Liver (tissue), 9 donors: ENCODE data around the gene CSNK1D. TPM values are rescaled to one million over a fixed set of nuclear protein-coding genes. Genes with fewer than 3 reads are reported as not detected.

ENCODE experiments used
- DNase-seq: peaks from one replicate; pipeline ENCODE4 v3.0.0-alpha.2; 2017; ENCODE audit warnings: low spot score
- H3K27ac ChIP-seq, 2 donors: one replicate each; pipeline ENCODE4 v1.7.0; 2013; ENCODE audit warnings: inconsistent platforms in 2 of 2, low read length in 2 of 2, control low read depth in 1 of 2, low read depth in 1 of 2, mild to moderate bottlenecking in 1 of 2
- H3K27me3 ChIP-seq, 4 donors: one replicate each; pipeline versions ENCODE4 v1.6.1 to v1.7.0; 2013; ENCODE audit warnings: low read length in 3 of 4, inconsistent platforms in 1 of 4, mild to moderate bottlenecking in 1 of 4, moderate library complexity in 1 of 4; ENCODE audit not compliant: control insufficient read depth in 4 of 4, insufficient read depth in 4 of 4
- H3K36me3 ChIP-seq, 4 donors: one replicate each; pipeline versions ENCODE4 v1.6.1 to v1.7.0; 2013; ENCODE audit warnings: low read length in 3 of 4, mild to moderate bottlenecking in 3 of 4, low read depth in 1 of 4, moderate library complexity in 1 of 4; ENCODE audit not compliant: control insufficient read depth in 4 of 4, insufficient read depth in 3 of 4
- H3K4me1 ChIP-seq, 4 donors: one replicate each; pipeline versions ENCODE4 v1.6.1 to v1.7.0; 2013; ENCODE audit warnings: low read length in 3 of 4, mild to moderate bottlenecking in 3 of 4, moderate library complexity in 1 of 4; ENCODE audit not compliant: control insufficient read depth in 4 of 4, insufficient read depth in 4 of 4
- H3K4me3 ChIP-seq, 3 donors: one replicate each; pipeline versions ENCODE4 v1.6.1 to v1.7.0; 2013; ENCODE audit warnings: low read length in 3 of 3, control low read depth in 1 of 3, low read depth in 1 of 3, mild to moderate bottlenecking in 1 of 3
- H3K9ac ChIP-seq, 2 donors: one replicate each; pipeline ENCODE4 v1.7.0; 2013; ENCODE audit warnings: low read length in 2 of 2, mild to moderate bottlenecking in 2 of 2, moderate library complexity in 2 of 2, control low read depth in 1 of 2, low read depth in 1 of 2
- H3K9me3 ChIP-seq, 4 donors: one replicate each; pipeline versions ENCODE4 v1.6.1 to v1.7.0; 2013; ENCODE audit warnings: low read length in 3 of 4; ENCODE audit not compliant: control insufficient read depth in 4 of 4
- EGR1 ChIP-seq, 2 donors: IDR thresholded peaks; 2 replicates each; pipeline ENCODE4 v1.6.1; 2016 to 2018; ENCODE audit warnings: antibody characterized with exemption in 2 of 2, low read depth in 2 of 2
- FOXA1 ChIP-seq: IDR thresholded peaks from 2 replicates; pipeline ENCODE4 v1.6.1; 2016; ENCODE audit warnings: antibody characterized with exemption
- FOXA2 ChIP-seq: IDR thresholded peaks from 2 replicates; pipeline ENCODE4 v1.6.1; 2016; ENCODE audit warnings: antibody characterized with exemption
- GABPA ChIP-seq, 2 donors: IDR thresholded peaks in 1 of 2; conservative IDR thresholded peaks in 1 of 2; 2 replicates each; pipeline ENCODE4 v1.6.1; 2016; ENCODE audit warnings: antibody characterized with exemption in 2 of 2, mild to moderate bottlenecking in 1 of 2, moderate library complexity in 1 of 2
- HNF4A ChIP-seq, 2 donors: conservative IDR thresholded peaks; 2 replicates each; pipeline ENCODE4 v1.6.1; 2016; ENCODE audit warnings: antibody characterized with exemption in 2 of 2, mild to moderate bottlenecking in 2 of 2
- JUND ChIP-seq, 2 donors: IDR thresholded peaks; 2 replicates each; pipeline ENCODE4 v1.6.1; 2016; ENCODE audit warnings: antibody characterized with exemption in 2 of 2
- NR2F2 ChIP-seq: IDR thresholded peaks from 2 replicates; pipeline ENCODE4 v1.6.1; 2016; ENCODE audit warnings: antibody characterized with exemption
- RAD21 ChIP-seq, 2 donors: IDR thresholded peaks; 2 replicates each; pipeline ENCODE4 v1.6.1; 2016; ENCODE audit warnings: antibody characterized with exemption in 2 of 2, mild to moderate bottlenecking in 2 of 2
- REST ChIP-seq: IDR thresholded peaks from 2 replicates; pipeline ENCODE4 v1.6.1; 2016; ENCODE audit warnings: antibody characterized with exemption, mild to moderate bottlenecking
- RXRA ChIP-seq, 2 donors: IDR thresholded peaks; 2 replicates each; pipeline ENCODE4 v1.6.1; 2017 to 2018; ENCODE audit warnings: antibody characterized with exemption in 2 of 2, mild to moderate bottlenecking in 1 of 2
- SP1 ChIP-seq: IDR thresholded peaks from 2 replicates; pipeline ENCODE4 v1.6.1; 2018; ENCODE audit warnings: antibody characterized with exemption, mild to moderate bottlenecking
- TAF1 ChIP-seq: conservative IDR thresholded peaks from 2 replicates; pipeline ENCODE4 v1.6.1; 2016; ENCODE audit warnings: antibody characterized with exemption, mild to moderate bottlenecking
- YY1 ChIP-seq: IDR thresholded peaks from 2 replicates; pipeline ENCODE4 v1.6.1; 2016; ENCODE audit warnings: antibody characterized with exemption, mild to moderate bottlenecking
- WGBS: extraction: QIAGEN DNeasy Blood & Tissue Kit; methylation state at CpG from one replicate; pipeline ENCODE4 v1.1.7; 2013; 5-methylcytosine and 5-hydroxymethylcytosine counted together
- polyA plus RNA-seq, 2 donors: library from polyadenylated mRNA; stranded (reverse) in 1 of 2; unstranded in 1 of 2; fragments of 200-250 nt in 1 of 2; fragments of >200 nt in 1 of 2; fragmentation: Nextera tagmentation in 1 of 2; extraction: Ambion mirVana in 1 of 2; gene quantifications; one replicate each; pipeline versions ENCODE4 v1.2.1 to v1.2.3, GENCODE V29; 2013 to 2015
- total RNA-seq, 2 donors: library from RNA; depleted of rRNA; stranded (reverse); fragments of >200 nt; gene quantifications; one replicate each; pipeline ENCODE4 v1.2.3, GENCODE V29; 2014
- TF ChIP-seq, protein P1 (sequence below): fragments of 150-350 bp; IDR thresholded peaks from 2 replicates; pipeline ENCODE4 v1.5.1; 2017; ENCODE audit warnings: improper control_type of control experiment, low read depth, low read length; ENCODE audit not compliant: missing input control
- TF ChIP-seq, protein P2 (sequence below): IDR thresholded peaks from 2 replicates; pipeline ENCODE4 v1.6.1; 2016; ENCODE audit warnings: antibody characterized with exemption
- TF ChIP-seq, protein P3 (sequence below): IDR thresholded peaks from 2 replicates; pipeline ENCODE4 v1.6.1; 2016; ENCODE audit warnings: antibody characterized with exemption
- donor health status: healthy.
- donor health status: healthy.
- donor health status: healthy.
- donor health status: healthy.
- donor health status: healthy.

The CSNK1D gene
- total and polyA plus RNA-seq, 4 donors, result 22.0 to 49.0 (median 34.2) TPM

DNA sequence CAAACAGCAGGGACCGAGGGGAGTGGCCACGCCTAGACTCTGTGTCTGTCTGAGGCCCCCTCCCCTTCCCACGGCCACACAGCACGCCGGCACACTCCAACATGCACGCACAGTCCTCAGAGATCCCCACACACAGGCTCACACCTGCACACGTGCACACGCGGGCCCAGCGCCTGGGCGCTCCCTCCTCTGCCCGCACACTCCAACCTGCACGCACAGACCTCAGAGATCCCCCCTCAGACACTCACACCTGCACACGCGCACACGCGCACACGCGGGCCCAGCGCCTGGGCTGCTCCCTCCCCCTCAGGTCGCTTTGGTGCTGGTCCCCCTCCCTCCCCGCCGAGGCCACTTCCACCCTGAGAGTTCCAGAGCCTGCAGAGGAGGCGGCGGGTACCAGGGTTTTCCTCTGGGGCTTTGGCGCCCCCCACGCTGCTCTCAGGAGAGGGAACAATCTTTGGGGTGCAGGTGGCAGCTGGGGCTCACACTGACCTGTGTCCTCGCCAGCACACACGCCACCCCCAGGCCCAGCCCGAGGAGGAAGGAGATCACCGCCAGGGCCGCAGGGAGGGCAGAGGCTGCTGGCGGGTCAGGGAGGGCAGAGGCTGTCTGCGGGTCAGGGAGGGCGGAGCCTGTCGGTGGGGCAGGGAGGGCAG, 42.3 kb upstream of the CSNK1D start:
- no peak for DNase-seq

DNA sequence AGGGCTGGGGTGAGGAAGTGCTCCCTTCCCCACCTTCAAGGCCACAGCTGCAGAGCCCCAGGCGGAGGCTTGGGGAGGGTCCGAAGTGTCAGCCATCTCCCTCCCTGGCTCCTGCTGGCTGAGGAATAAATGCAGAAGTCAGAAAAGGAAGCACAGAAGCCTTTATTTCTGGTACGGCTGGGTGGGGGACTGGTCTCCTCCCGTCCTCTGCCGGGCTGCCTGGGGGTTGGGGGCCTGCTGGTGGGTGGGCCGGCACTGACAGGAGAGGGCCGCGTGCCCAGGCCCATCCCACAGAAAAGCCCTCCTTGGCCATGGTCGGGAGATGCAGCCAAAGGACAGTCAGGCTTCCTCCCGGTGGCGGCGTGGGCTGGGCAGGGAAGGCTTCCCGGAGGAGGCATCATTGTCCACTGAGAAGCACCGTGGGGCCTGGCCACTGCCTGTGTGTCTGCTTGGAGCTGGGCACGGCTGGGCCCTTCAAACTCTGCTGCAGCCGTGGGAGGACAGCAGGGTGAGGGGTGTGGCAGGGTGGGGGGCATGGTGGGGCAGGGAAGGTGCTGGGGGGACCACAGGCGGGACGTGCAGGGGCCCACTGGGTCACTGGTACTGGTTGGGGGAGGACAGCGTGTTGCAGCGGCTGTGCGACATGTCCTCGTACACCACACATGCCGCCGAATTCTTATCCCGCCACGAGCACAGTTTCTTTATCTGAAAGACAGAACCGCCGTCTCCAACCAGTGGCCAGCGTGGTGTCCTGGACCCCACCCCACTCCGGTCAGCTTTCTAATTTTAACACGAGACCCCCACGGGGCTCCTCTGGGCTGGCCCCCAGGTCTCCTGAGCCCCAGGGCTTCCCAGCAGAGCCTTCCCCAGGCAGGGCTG, 41.5 kb upstream of the CSNK1D start:
- no peaks in the 10 kb centered on the region for H3K9me3 ChIP-seq
- no peak overlapping the region for H3K9ac ChIP-seq
- no peaks in the 10 kb centered on the region for H3K36me3 ChIP-seq
- DNase-seq, result no peak
- no peak overlapping the region for H3K4me3 ChIP-seq
- 72% methylated on average over 32 of the region's 32 CpGs for WGBS
- H3K27me3 ChIP-seq, result no peaks in the 10 kb centered on the region
- no peak for TF ChIP-seq FOXA1
- no peak for TF ChIP-seq REST
- TF ChIP-seq, protein P1, sequence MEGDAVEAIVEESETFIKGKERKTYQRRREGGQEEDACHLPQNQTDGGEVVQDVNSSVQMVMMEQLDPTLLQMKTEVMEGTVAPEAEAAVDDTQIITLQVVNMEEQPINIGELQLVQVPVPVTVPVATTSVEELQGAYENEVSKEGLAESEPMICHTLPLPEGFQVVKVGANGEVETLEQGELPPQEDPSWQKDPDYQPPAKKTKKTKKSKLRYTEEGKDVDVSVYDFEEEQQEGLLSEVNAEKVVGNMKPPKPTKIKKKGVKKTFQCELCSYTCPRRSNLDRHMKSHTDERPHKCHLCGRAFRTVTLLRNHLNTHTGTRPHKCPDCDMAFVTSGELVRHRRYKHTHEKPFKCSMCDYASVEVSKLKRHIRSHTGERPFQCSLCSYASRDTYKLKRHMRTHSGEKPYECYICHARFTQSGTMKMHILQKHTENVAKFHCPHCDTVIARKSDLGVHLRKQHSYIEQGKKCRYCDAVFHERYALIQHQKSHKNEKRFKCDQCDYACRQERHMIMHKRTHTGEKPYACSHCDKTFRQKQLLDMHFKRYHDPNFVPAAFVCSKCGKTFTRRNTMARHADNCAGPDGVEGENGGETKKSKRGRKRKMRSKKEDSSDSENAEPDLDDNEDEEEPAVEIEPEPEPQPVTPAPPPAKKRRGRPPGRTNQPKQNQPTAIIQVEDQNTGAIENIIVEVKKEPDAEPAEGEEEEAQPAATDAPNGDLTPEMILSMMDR, result no peak
- TF ChIP-seq NR2F2, result no peak
- TF ChIP-seq, protein P2, sequence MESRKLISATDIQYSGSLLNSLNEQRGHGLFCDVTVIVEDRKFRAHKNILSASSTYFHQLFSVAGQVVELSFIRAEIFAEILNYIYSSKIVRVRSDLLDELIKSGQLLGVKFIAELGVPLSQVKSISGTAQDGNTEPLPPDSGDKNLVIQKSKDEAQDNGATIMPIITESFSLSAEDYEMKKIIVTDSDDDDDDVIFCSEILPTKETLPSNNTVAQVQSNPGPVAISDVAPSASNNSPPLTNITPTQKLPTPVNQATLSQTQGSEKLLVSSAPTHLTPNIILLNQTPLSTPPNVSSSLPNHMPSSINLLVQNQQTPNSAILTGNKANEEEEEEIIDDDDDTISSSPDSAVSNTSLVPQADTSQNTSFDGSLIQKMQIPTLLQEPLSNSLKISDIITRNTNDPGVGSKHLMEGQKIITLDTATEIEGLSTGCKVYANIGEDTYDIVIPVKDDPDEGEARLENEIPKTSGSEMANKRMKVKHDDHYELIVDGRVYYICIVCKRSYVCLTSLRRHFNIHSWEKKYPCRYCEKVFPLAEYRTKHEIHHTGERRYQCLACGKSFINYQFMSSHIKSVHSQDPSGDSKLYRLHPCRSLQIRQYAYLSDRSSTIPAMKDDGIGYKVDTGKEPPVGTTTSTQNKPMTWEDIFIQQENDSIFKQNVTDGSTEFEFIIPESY, result no peak
- no peak for TF ChIP-seq RXRA (IDR thresholded peaks at IDR 0.05)
- TF ChIP-seq TAF1, result no peak
- TF ChIP-seq JUND (IDR thresholded peaks at IDR 0.05), result no peak
- TF ChIP-seq FOXA2, result no peak
- TF ChIP-seq SP1, result no peak
- no peak for TF ChIP-seq GABPA (IDR thresholded peaks at IDR 0.05 in 1 of 2, conservative IDR thresholded peaks at IDR 0.05 in 1 of 2)
- no peak for TF ChIP-seq HNF4A (conservative IDR thresholded peaks at IDR 0.05)
- TF ChIP-seq EGR1 (IDR thresholded peaks at IDR 0.05; ENCODE audit: low read depth in 2 of 2), result no peak
- TF ChIP-seq, protein P3, sequence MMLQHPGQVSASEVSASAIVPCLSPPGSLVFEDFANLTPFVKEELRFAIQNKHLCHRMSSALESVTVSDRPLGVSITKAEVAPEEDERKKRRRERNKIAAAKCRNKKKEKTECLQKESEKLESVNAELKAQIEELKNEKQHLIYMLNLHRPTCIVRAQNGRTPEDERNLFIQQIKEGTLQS, result no peak
- no peak for TF ChIP-seq YY1
- no peak for TF ChIP-seq RAD21 (IDR thresholded peaks at IDR 0.05)
- H3K4me1 ChIP-seq, result peaks cover 4 to 18% (median 7%) of the 10 kb centered on the region in 4 donors
- H3K27ac ChIP-seq, result no peak overlapping the region

More for the DNA sequence above, 42.3 kb upstream of the CSNK1D start:
- no peaks in the 10 kb centered on the region for H3K27me3 ChIP-seq
- H3K27ac ChIP-seq, result no peak overlapping the region
- H3K36me3 ChIP-seq, result no peaks in the 10 kb centered on the region
- TF ChIP-seq RXRA (IDR thresholded peaks at IDR 0.05) (peak in 1 of 2 donors; percentile 30), RAD21 (IDR thresholded peaks at IDR 0.05) (no peak)
- TF ChIP-seq, protein P3, result no peak
- H3K4me1 ChIP-seq, result peaks cover 3 to 13% (median 6%) of the 10 kb centered on the region in 4 donors
- no peaks in the 10 kb centered on the region for H3K9me3 ChIP-seq
- peak overlapping the region in 1 of 3 donors; percentile 2 for H3K4me3 ChIP-seq
- H3K9ac ChIP-seq, result no peak overlapping the region
- 41% methylated on average over 36 of the region's 36 CpGs for WGBS
